K562 (cell line): ENCODE measurements around the gene SMIM7. TPM values are rescaled to one million over a fixed set of nuclear protein-coding genes. Genes with fewer than 3 reads are reported as not detected.

Experiments used
- BRF1 ChIP-seq: IDR thresholded peaks from 3 replicates; pipeline ENCODE4 v1.6.1; 2011; ENCODE audit warnings: borderline replicate concordance, mild to moderate bottlenecking; ENCODE audit not compliant: insufficient read length; ENCODE audit errors: extremely low read depth
- E2F1 ChIP-seq: sonication (generic); formaldehyde crosslinking; IDR thresholded peaks from 2 replicates; pipeline ENCODE4 v1.8.1; 2023; ENCODE audit warnings: mild to moderate bottlenecking, missing genetic modification reagents, moderate library complexity
- FOXA3 ChIP-seq, 2 experiments: fragments of 450-650 bp in 1 of 2; sonication (generic) in 1 of 2; formaldehyde crosslinking; IDR thresholded peaks in 1 of 2; conservative IDR thresholded peaks in 1 of 2; 2 replicates each; pipeline versions ENCODE4 v1.4.0 to v1.8.0; 2020 to 2022; ENCODE audit warnings: mild to moderate bottlenecking in 2 of 2, missing genetic modification reagents in 1 of 2
- KLF16 ChIP-seq: IDR thresholded peaks from 2 replicates; pipeline ENCODE4 v1.6.1; 2016; ENCODE audit warnings: antibody characterized with exemption
- PRMT5 ChIP-seq: sonication (generic); formaldehyde crosslinking; IDR thresholded peaks from 2 replicates; pipeline ENCODE4 v1.5.0; 2020; ENCODE audit warnings: missing genetic modification reagents
- SREBF2 ChIP-seq: sonication (generic); formaldehyde crosslinking; IDR thresholded peaks from 2 replicates; pipeline ENCODE4 v1.4.0; 2020; ENCODE audit warnings: mild to moderate bottlenecking, missing genetic modification reagents
- STAT5B ChIP-seq: fragments of 250-450 bp; sonication (Bioruptor Pico); IDR thresholded peaks from 2 replicates; pipeline ENCODE4 v1.8.0; 2021; ENCODE audit warnings: mild to moderate bottlenecking, inconsistent platforms
- TOE1 ChIP-seq, 2 experiments: fragments of 450-650 bp in 1 of 2; sonication (generic) in 1 of 2; formaldehyde crosslinking in 1 of 2; IDR thresholded peaks; 2 replicates each; pipeline versions ENCODE4 v1.7.1 to v1.8.0; 2016 to 2022; ENCODE audit warnings: borderline replicate concordance in 2 of 2, mild to moderate bottlenecking in 2 of 2, antibody characterized with exemption in 1 of 2, inconsistent platforms in 1 of 2, low read depth in 1 of 2, missing genetic modification reagents in 1 of 2, moderate library complexity in 1 of 2
- UBTF ChIP-seq, 2 experiments: IDR thresholded peaks; 2 replicates each; pipeline ENCODE4 v1.6.1; 2012; ENCODE audit warnings: improper control_type of control experiment in 2 of 2, low read depth in 2 of 2, low read length in 2 of 2, borderline replicate concordance in 1 of 2
- ZKSCAN8 ChIP-seq: fragments of 200-800 bp; sonication (Bioruptor generic); IDR thresholded peaks from 2 replicates; pipeline ENCODE4 v1.6.1; 2016; ENCODE audit warnings: missing genetic modification characterization, missing compliant biosample characterization
- ZNF175 ChIP-seq: fragments of 200-800 bp; sonication (Bioruptor generic); IDR thresholded peaks from 2 replicates; pipeline ENCODE4 v1.6.1; 2016; ENCODE audit warnings: low read depth, mild to moderate bottlenecking, missing genetic modification characterization, missing compliant biosample characterization
- ZNF316 ChIP-seq: fragments of 450-650 bp; IDR thresholded peaks from 2 replicates; pipeline ENCODE4 v1.6.1; 2016
- polyA plus RNA-seq, 8 experiments: library from polyadenylated mRNA; depleted of rRNA in 4 of 8; stranded (reverse) in 5 of 8; unstranded in 3 of 8; fragments of >200 nt; fragmentation: Nextera tagmentation in 2 of 8; fragmentation: Illumina TruSeq in 1 of 8; extraction: Ambion mirVana in 2 of 8; extraction: Trizol in 1 of 8; gene quantifications; 2 replicates each; pipeline versions ENCODE4 v1.2.1 to v1.2.3, GENCODE V29; 2011 to 2014; ENCODE audit warnings: inconsistent platforms in 1 of 8, missing spikeins in 1 of 8
- total RNA-seq, 7 experiments: library from RNA; depleted of rRNA in 6 of 7; stranded (reverse); fragments of >200 nt in 6 of 7; fragmentation: Illumina TruSeq in 2 of 7; extraction: Trizol in 2 of 7; gene quantifications; 2 replicates each; pipeline versions ENCODE4 v1.2.1 to v1.2.3, GENCODE V29; 2011 to 2021; ENCODE audit warnings: low replicate concordance in 1 of 7
- TF ChIP-seq, protein P1 (sequence below): sonication (generic); formaldehyde crosslinking; IDR thresholded peaks from 2 replicates; pipeline ENCODE4 v1.8.1; 2022; ENCODE audit warnings: missing genetic modification reagents
- TF ChIP-seq, protein P2 (sequence below), 3 experiments: fragments of 200-800 bp in 1 of 3; sonication (Bioruptor generic) in 1 of 3; sonication (generic) in 1 of 3; formaldehyde crosslinking in 1 of 3; IDR thresholded peaks; 2 replicates each; pipeline versions ENCODE4 v1.6.1 to v1.8.0; 2016 to 2022; ENCODE audit warnings: mild to moderate bottlenecking in 2 of 3, missing compliant biosample characterization in 2 of 3, missing genetic modification characterization in 2 of 3, missing genetic modification reagents in 1 of 3

The SMIM7 gene
- total and polyA plus RNA-seq, 9 of the 15 experiments (the other 6 are each of a cell fraction or from before 2014, with no cell fraction given), result 55.3 to 265 (median 107) TPM

DNA sequence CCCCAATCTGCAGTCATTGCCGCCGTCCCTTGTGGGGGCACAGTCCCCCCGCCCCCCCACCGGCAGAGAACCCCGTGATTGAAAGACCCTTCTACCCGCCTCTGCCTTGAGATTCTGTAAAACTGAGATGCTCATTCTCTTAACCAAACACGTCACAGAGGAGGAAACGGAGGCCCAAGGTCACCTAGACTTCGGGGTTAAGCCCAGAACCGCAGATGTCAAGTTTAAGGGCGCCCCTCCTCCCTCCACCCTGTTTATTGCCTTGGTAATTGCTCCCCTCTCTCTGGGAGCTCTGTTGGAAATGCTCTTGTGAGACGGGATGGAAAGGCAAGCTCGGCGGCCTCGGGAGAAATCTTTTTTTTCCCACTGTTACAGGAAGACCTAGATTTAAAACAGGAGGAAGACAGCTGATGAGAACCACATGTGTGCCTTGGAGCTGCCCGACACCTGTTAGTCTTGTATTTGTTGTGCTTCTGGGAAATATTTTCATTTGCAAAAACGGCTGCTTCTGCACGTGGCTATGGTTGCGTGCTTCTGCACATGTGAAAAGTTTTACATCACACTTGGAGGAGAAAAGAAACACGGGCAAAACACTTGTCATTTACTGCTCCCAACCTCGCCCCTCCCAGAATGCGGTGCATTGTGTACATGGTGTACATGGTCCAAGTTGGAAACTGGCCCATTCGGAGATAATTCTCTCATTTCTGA lies 30.8 kb downstream of the SMIM7 start (continued):
- TF ChIP-seq E2F1 (no peak), STAT5B (CRISPR knock-in tag) (no peak), ZNF175 (CRISPR knock-in tag) (0 out of 2 replicates have a peak, but pooled peaks have one; percentile 38), SREBF2 (CRISPR knock-in tag) (no peak), ZNF316 (no peak), FOXA3 (CRISPR knock-in tag; conservative IDR thresholded peaks at IDR 0.05 in 1 of 2, IDR thresholded peaks at IDR 0.05 in 1 of 2) (no peak), BRF1 (no peak), TOE1 (IDR thresholded peaks at IDR 0.05; ENCODE audit: borderline replicate concordance) (no peak), TOE1 (CRISPR knock-in tag; IDR thresholded peaks at IDR 0.05; ENCODE audit: borderline replicate concordance, low read depth) (no peak), UBTF (IDR thresholded peaks at IDR 0.05; ENCODE audit: borderline replicate concordance in 1 of 2, low read depth in 2 of 2, low read length in 2 of 2) (no peak), PRMT5 (CRISPR knock-in tag) (no peak), KLF16 (no peak), ZKSCAN8 (CRISPR knock-in tag) (no peak)
- TF ChIP-seq, protein P1, sequence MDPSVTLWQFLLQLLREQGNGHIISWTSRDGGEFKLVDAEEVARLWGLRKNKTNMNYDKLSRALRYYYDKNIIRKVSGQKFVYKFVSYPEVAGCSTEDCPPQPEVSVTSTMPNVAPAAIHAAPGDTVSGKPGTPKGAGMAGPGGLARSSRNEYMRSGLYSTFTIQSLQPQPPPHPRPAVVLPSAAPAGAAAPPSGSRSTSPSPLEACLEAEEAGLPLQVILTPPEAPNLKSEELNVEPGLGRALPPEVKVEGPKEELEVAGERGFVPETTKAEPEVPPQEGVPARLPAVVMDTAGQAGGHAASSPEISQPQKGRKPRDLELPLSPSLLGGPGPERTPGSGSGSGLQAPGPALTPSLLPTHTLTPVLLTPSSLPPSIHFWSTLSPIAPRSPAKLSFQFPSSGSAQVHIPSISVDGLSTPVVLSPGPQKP (CRISPR knock-in tag), result no peak
- TF ChIP-seq, protein P2, sequence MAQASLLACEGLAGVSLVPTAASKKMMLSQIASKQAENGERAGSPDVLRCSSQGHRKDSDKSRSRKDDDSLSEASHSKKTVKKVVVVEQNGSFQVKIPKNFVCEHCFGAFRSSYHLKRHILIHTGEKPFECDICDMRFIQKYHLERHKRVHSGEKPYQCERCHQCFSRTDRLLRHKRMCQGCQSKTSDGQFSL (CRISPR knock-in tag; IDR thresholded peaks at IDR 0.05), result 0 out of 2 replicates have a peak, but pooled peaks have one; percentile 9
- TF ChIP-seq, protein P2 (tag; IDR thresholded peaks at IDR 0.05), result peak in 1 of 2 experiments; percentile 55; a peak in 1 of 4 replicates
